MM.1S (cell line): ENCODE data around the gene JADE1.

ENCODE experiments used
- DNase-seq: peaks from one replicate; pipeline ENCODE4 v3.0.0-alpha.2; 2015
- H2AFZ ChIP-seq: fragments of 300-600 bp; sonication (generic); 2 replicates; pipeline ENCODE4 v1.6.0; 2016; ENCODE audit warnings: antibody characterized with exemption, low read length
- H3F3A ChIP-seq: fragments of 300-600 bp; sonication (generic); 2 replicates; pipeline ENCODE4 v1.6.1; 2016; ENCODE audit warnings: mild to moderate bottlenecking, antibody characterized with exemption, low read length, moderate library complexity, mixed read lengths; ENCODE audit not compliant: insufficient read depth
- H3K27ac ChIP-seq: fragments of 300-600 bp; sonication (generic); 2 replicates; pipeline ENCODE4 v1.5.1; 2016; ENCODE audit warnings: mild to moderate bottlenecking, low read length
- H3K27me3 ChIP-seq: fragments of 300-600 bp; sonication (generic); replicated peaks from 2 replicates; pipeline ENCODE4 v1.6.0; 2016; ENCODE audit warnings: low read length; ENCODE audit not compliant: insufficient read depth
- H3K36me3 ChIP-seq: fragments of 300-600 bp; sonication (generic); replicated peaks from 2 replicates; pipeline ENCODE4 v1.6.1; 2016; ENCODE audit warnings: mild to moderate bottlenecking, low read length, mixed read lengths; ENCODE audit not compliant: insufficient read depth
- H3K4me1 ChIP-seq: fragments of 300-600 bp; sonication (generic); 2 replicates; pipeline ENCODE4 v1.6.1; 2016; ENCODE audit warnings: low read length, mixed read lengths
- H3K4me2 ChIP-seq: fragments of 300-600 bp; sonication (generic); 2 replicates; pipeline ENCODE4 v1.6.0; 2016; ENCODE audit warnings: low read depth, low read length
- H3K4me3 ChIP-seq: fragments of 300-600 bp; sonication (generic); 2 replicates; pipeline ENCODE4 v1.5.1; 2016; ENCODE audit warnings: low read length, mixed read lengths
- H3K79me2 ChIP-seq: fragments of 300-600 bp; sonication (generic); 2 replicates; pipeline ENCODE4 v1.6.1; 2016; ENCODE audit warnings: mixed run types, low read length, mixed read lengths
- H3K9ac ChIP-seq: fragments of 300-600 bp; sonication (generic); 2 replicates; pipeline ENCODE4 v1.6.1; 2016; ENCODE audit warnings: low read length, mixed read lengths
- H3K9me2 ChIP-seq: fragments of 300-600 bp; sonication (generic); replicated peaks from 2 replicates; pipeline ENCODE4 v1.6.1; 2016; ENCODE audit warnings: mild to moderate bottlenecking, low read length, mixed read lengths; ENCODE audit not compliant: insufficient read depth
- H3K9me3 ChIP-seq: fragments of 300-600 bp; sonication (generic); replicated peaks from 2 replicates; pipeline ENCODE4 v1.6.1; 2016; ENCODE audit warnings: mild to moderate bottlenecking, low read length, mixed read lengths; ENCODE audit not compliant: insufficient read depth
- H4K20me1 ChIP-seq: fragments of 300-600 bp; sonication (generic); 2 replicates; pipeline ENCODE4 v1.6.1; 2016; ENCODE audit warnings: mild to moderate bottlenecking, low read length, moderate library complexity, mixed read lengths; ENCODE audit not compliant: insufficient read depth
- CTCF ChIP-seq: fragments of 300-600 bp; sonication (generic); IDR thresholded peaks from 2 replicates; pipeline ENCODE4 v1.5.1; 2016; ENCODE audit warnings: antibody characterized with exemption, low read length, mixed read lengths
- EZH2 ChIP-seq: fragments of 300-600 bp; sonication (generic); optimal IDR thresholded peaks from 2 replicates; pipeline ENCODE3; 2017; ENCODE audit warnings: low read depth, mild to moderate bottlenecking, antibody characterized with exemption, low read length, mixed read lengths
- EZH2phosphoT487 ChIP-seq: fragments of 300-600 bp; sonication (generic); IDR thresholded peaks from 2 replicates; pipeline ENCODE4 v1.6.1; 2018; ENCODE audit warnings: antibody characterized with exemption, low read length

The JADE1 gene

GRCh38 chr4:128871948-128872347 lies 62.4 kb downstream of the JADE1 start:
- Histone ChIP-seq H3K4me1 (no peaks in the 10 kb centered on the region), H3F3A (no peaks in the 10 kb centered on the region; the same call in 1 of the 2 replicates), H3K36me3 (peaks cover 41% of the 10 kb centered on the region), H3K79me2 (0 out of 2 replicates have a peak, but pooled peaks cover 8% of the 10 kb centered on the region), H3K27ac (no peak overlapping the region), H2AFZ (no peak overlapping the region), H3K4me3 (no peak overlapping the region), H3K9me3 (no peaks in the 10 kb centered on the region), H3K27me3 (no peaks in the 10 kb centered on the region), H3K9me2 (no peaks in the 10 kb centered on the region), H3K4me2 (no peak overlapping the region), H3K9ac (no peak overlapping the region), H4K20me1 (no peaks in the 10 kb centered on the region)
- DNase-seq: no peak
- no peak for TF ChIP-seq CTCF
- TF ChIP-seq EZH2phosphoT487: no peak
- no peak for TF ChIP-seq EZH2

GRCh38 chr4:128876200-128876599 lies 66.7 kb downstream of the JADE1 start:
- H3K27me3 ChIP-seq: no peaks in the 10 kb centered on the region
- TF ChIP-seq EZH2phosphoT487 (no peak), EZH2 (no peak), CTCF (no peak)

GRCh38 chr4:128877934-128878333 lies 68.4 kb downstream of the JADE1 start:
- no peak overlapping the region for H2AFZ ChIP-seq
- no peaks in the 10 kb centered on the region for H3K79me2 ChIP-seq
- no peaks in the 10 kb centered on the region for H3K9me3 ChIP-seq
- no peak overlapping the region for H3K4me3 ChIP-seq
- DNase-seq: no peak
- no peak overlapping the region for H3K9ac ChIP-seq
- H3K4me2 ChIP-seq: no peak overlapping the region
- H3K9me2 ChIP-seq: no peaks in the 10 kb centered on the region
- peaks cover 7% of the 10 kb centered on the region; the same call in 1 of the 2 replicates for H3K36me3 ChIP-seq
- TF ChIP-seq CTCF (no peak), EZH2phosphoT487 (no peak), EZH2 (no peak)
- no peaks in the 10 kb centered on the region for H3K27me3 ChIP-seq
- H3K4me1 ChIP-seq: no peaks in the 10 kb centered on the region
- no peaks in the 10 kb centered on the region for H4K20me1 ChIP-seq
- no peak overlapping the region for H3K27ac ChIP-seq
- H3F3A ChIP-seq: no peaks in the 10 kb centered on the region

More at GRCh38 chr4:128876200-128876599, 66.7 kb downstream of the JADE1 start:
- Histone ChIP-seq H3K79me2 (no peaks in the 10 kb centered on the region), H3K4me1 (no peaks in the 10 kb centered on the region), H3K9me2 (no peaks in the 10 kb centered on the region), H2AFZ (no peak overlapping the region), H3K27ac (no peak overlapping the region), H4K20me1 (no peaks in the 10 kb centered on the region), H3K36me3 (peaks cover 22% of the 10 kb centered on the region; the same call in 1 of the 2 replicates), H3K9me3 (no peaks in the 10 kb centered on the region), H3K4me2 (no peak overlapping the region), H3K4me3 (no peak overlapping the region), H3K9ac (no peak overlapping the region), H3F3A (no peaks in the 10 kb centered on the region)
- no peak for DNase-seq
